ENCODE results near the gene TXLNG.

DNA sequence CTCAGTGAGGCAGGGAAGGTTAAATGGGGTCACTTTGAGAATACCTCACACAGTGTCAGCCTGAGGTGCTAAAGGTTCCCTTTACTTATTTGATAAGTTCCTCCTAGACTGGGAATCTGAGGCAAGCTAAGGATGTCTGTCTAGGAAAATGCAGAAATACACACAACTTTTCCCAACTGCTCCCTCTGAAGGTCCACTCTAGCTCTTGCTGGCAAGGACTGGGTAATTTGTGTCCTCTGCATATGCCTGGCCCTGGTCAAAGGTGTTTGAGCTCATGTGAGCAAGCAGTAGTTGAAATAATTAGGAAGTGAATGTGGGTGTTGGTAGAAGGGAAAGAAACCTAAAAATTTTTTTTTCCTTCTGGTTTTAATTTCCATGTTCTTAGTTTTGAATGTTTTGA is 21.3 kb downstream of the TXLNG start:
- TF ChIP-seq, protein P1, sequence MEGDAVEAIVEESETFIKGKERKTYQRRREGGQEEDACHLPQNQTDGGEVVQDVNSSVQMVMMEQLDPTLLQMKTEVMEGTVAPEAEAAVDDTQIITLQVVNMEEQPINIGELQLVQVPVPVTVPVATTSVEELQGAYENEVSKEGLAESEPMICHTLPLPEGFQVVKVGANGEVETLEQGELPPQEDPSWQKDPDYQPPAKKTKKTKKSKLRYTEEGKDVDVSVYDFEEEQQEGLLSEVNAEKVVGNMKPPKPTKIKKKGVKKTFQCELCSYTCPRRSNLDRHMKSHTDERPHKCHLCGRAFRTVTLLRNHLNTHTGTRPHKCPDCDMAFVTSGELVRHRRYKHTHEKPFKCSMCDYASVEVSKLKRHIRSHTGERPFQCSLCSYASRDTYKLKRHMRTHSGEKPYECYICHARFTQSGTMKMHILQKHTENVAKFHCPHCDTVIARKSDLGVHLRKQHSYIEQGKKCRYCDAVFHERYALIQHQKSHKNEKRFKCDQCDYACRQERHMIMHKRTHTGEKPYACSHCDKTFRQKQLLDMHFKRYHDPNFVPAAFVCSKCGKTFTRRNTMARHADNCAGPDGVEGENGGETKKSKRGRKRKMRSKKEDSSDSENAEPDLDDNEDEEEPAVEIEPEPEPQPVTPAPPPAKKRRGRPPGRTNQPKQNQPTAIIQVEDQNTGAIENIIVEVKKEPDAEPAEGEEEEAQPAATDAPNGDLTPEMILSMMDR (conservative IDR thresholded peaks at IDR 0.05 in 1 of 2, IDR thresholded peaks at IDR 0.05 in 1 of 2; ENCODE audit: low read depth in 1 of 2, low read length in 2 of 2) = no peak
- no peak for TF ChIP-seq EZH2 (IDR thresholded peaks at IDR 0.05; ENCODE audit: low read length, missing control alignments)

Data from fibroblast of lung (primary cell).